HepG2 (cell line): Measurements from ENCODE around the gene PXDC1. TPM values are rescaled to one million over a fixed set of nuclear protein-coding genes. Genes with fewer than 3 reads are reported as not detected.
A peak's percentile ranks its signal among the peaks of the same experiment; 100 is the strongest.

Experiments used
- ATAC-seq: fragments of 200-7000 bp; cut with Tn5 transposase; 3 replicates; pipeline ENCODE4 v1.9.1; 2020; ENCODE audit warnings: mild to moderate bottlenecking, moderate library complexity
- BruUV-seq: library from RNA; stranded (reverse); fragments of 400-500 nt; replicated peaks from 2 replicates; lab custom pipeline; 2021; lab: Mats Ljungman, UMichigan
- CTCF ChIA-PET: fragments of 300-600 bp; formaldehyde crosslinking; extraction: SDS; loops from one replicate; lab custom pipeline; 2021; ENCODE audit warnings: low total read pairs, inconsistent platforms, low intra/inter-chr PET ratio; lab: Yijun Ruan, JAX
- POLR2A ChIA-PET: fragments of 350-600 bp; sonication (Branson Sonifier 250); formaldehyde crosslinking; loops from one replicate; lab custom pipeline; 2020; ENCODE audit warnings: antibody characterized with exemption, inconsistent platforms; lab: Yijun Ruan, JAX
- DNase-seq: peaks from one replicate; pipeline ENCODE4 v3.0.0-alpha.2; 2015; ENCODE audit warnings: low spot score
- FAIRE-seq: peaks from 3 replicates; lab custom pipeline; 2011; peaks lifted over from hg19 to GRCh38; lab: Jason Lieb, UNC
- H2AFZ ChIP-seq: one replicate; pipeline ENCODE4 v1.6.1; 2011; ENCODE audit warnings: low read length, inconsistent platforms
- H3K27ac ChIP-seq: fragments of 300-600 bp; 3 replicates; pipeline ENCODE4 v1.8.0; 2011; ENCODE audit warnings: mixed run types, mild to moderate bottlenecking, mixed read lengths, low read length, inconsistent platforms; ENCODE audit not compliant: insufficient read depth; ENCODE audit errors: extremely low read length
- H3K27me3 ChIP-seq, 2 experiments: fragments of 200-600 bp in 1 of 2; 2 replicates in 1 of 2; 3 replicates in 1 of 2; pipeline versions ENCODE4 v1.6.0 to v1.8.0; 2011; ENCODE audit warnings: low read length in 2 of 2, mild to moderate bottlenecking in 2 of 2, moderate library complexity in 2 of 2, inconsistent platforms in 1 of 2; ENCODE audit not compliant: insufficient read depth in 2 of 2, control insufficient read depth in 1 of 2
- H3K36me3 ChIP-seq, 2 experiments: fragments of 200-600 bp in 1 of 2; replicated peaks in 1 of 2; 2 replicates in 1 of 2; 3 replicates in 1 of 2; pipeline versions ENCODE4 v1.5.1 to v1.8.0; 2011; ENCODE audit warnings: low read length in 2 of 2, inconsistent platforms in 1 of 2; ENCODE audit not compliant: insufficient read depth in 2 of 2, control insufficient read depth in 1 of 2
- H3K4me1 ChIP-seq: 2 replicates; pipeline ENCODE4 v1.5.1; 2012; ENCODE audit warnings: low read length, inconsistent platforms; ENCODE audit not compliant: insufficient read depth
- H3K4me2 ChIP-seq: 2 replicates; pipeline ENCODE4 v1.6.0; 2011; ENCODE audit warnings: low read depth, low read length, inconsistent platforms
- H3K4me3 ChIP-seq, 3 experiments: fragments of 200-600 bp in 1 of 3; sonication (generic), shearing (Covaris generic) in 1 of 3; replicated peaks in 1 of 3; 2 replicates each; pipeline ENCODE4 v1.5.1; 2011 to 2016; ENCODE audit warnings: low read length in 3 of 3, inconsistent platforms in 2 of 3, low read depth in 2 of 3, mild to moderate bottlenecking in 2 of 3, control low read depth in 1 of 3, mixed read lengths in 1 of 3; ENCODE audit not compliant: insufficient read depth in 1 of 3
- H3K79me2 ChIP-seq: one replicate; pipeline ENCODE4 v1.6.1; 2011; ENCODE audit warnings: low read length, inconsistent platforms; ENCODE audit not compliant: insufficient read depth
- H3K9ac ChIP-seq: 2 replicates; pipeline ENCODE4 v1.6.0; 2011; ENCODE audit warnings: mild to moderate bottlenecking, low read depth, low read length, inconsistent platforms; ENCODE audit not compliant: insufficient read depth
- H3K9me3 ChIP-seq: 2 replicates; pipeline ENCODE4 v1.5.1; 2012; ENCODE audit warnings: mild to moderate bottlenecking, low read length
- H4K20me1 ChIP-seq: 2 replicates; pipeline ENCODE4 v1.6.0; 2011; ENCODE audit warnings: inconsistent platforms, mild to moderate bottlenecking, low read length, moderate library complexity; ENCODE audit not compliant: insufficient read depth
- ADNP ChIP-seq: sonication (generic); formaldehyde crosslinking; IDR thresholded peaks from 2 replicates; pipeline ENCODE4 v1.4.0; 2020; ENCODE audit warnings: missing genetic modification reagents
- AGO1 ChIP-seq: fragments of 200-400 bp; formaldehyde crosslinking; IDR thresholded peaks from 2 replicates; pipeline ENCODE4 v1.6.1; 2017; ENCODE audit warnings: mild to moderate bottlenecking, low read depth, low read length, moderate library complexity; ENCODE audit not compliant: poor library complexity, severe bottlenecking
- CCDC6 ChIP-seq: sonication (generic); formaldehyde crosslinking; IDR thresholded peaks from 2 replicates; pipeline ENCODE4 v1.8.1; 2022; ENCODE audit warnings: mild to moderate bottlenecking, missing genetic modification reagents, moderate library complexity
- CHD4 ChIP-seq: fragments of 200-600 bp; sonication (generic); IDR thresholded peaks from 2 replicates; pipeline ENCODE4 v1.7.0; 2017; ENCODE audit warnings: mild to moderate bottlenecking, low read length, borderline replicate concordance
- FOXJ3 ChIP-seq: sonication (generic); formaldehyde crosslinking; IDR thresholded peaks from 2 replicates; pipeline ENCODE4 v1.4.0; 2020; ENCODE audit warnings: missing genetic modification reagents, mild to moderate bottlenecking, borderline replicate concordance
- HDAC1 ChIP-seq: sonication (generic); formaldehyde crosslinking; IDR thresholded peaks from 2 replicates; pipeline ENCODE4 v1.5.1; 2020; ENCODE audit warnings: mild to moderate bottlenecking, missing genetic modification reagents
- HNF4A ChIP-seq: sonication (generic); formaldehyde crosslinking; IDR thresholded peaks from 2 replicates; pipeline ENCODE4 v1.4.0; 2020; ENCODE audit warnings: missing genetic modification reagents
- JDP2 ChIP-seq: sonication (generic); formaldehyde crosslinking; IDR thresholded peaks from 2 replicates; pipeline ENCODE4 v1.8.1; 2022; ENCODE audit warnings: missing genetic modification reagents, borderline replicate concordance
- KDM1A ChIP-seq: IDR thresholded peaks from 2 replicates; pipeline ENCODE4 v1.6.1; 2016; ENCODE audit warnings: missing compliant biosample characterization
- MAFK ChIP-seq, 2 experiments: IDR thresholded peaks in 1 of 2; conservative IDR thresholded peaks in 1 of 2; 2 replicates each; pipeline ENCODE4 v1.6.1; 2011; ENCODE audit warnings: improper control_type of control experiment in 2 of 2, low read length in 2 of 2
- MEF2D ChIP-seq: sonication (generic); formaldehyde crosslinking; IDR thresholded peaks from 2 replicates; pipeline ENCODE4 v1.5.1; 2020; ENCODE audit warnings: mild to moderate bottlenecking, missing genetic modification reagents
- PHF20 ChIP-seq: sonication (generic); formaldehyde crosslinking; IDR thresholded peaks from 2 replicates; pipeline ENCODE4 v1.5.0; 2020; ENCODE audit warnings: mild to moderate bottlenecking, missing genetic modification reagents
- RBM39 ChIP-seq: fragments of 200-400 bp; formaldehyde crosslinking; IDR thresholded peaks from one replicate; pipeline ENCODE4 v1.6.1; 2018; ENCODE audit warnings: antibody characterized with exemption, mild to moderate bottlenecking, low read depth, low read length; ENCODE audit not compliant: poor library complexity, severe bottlenecking
- U2AF1 ChIP-seq: fragments of 200-400 bp; formaldehyde crosslinking; optimal IDR thresholded peaks from 2 replicates; pipeline ENCODE3; 2017; ENCODE audit warnings: mild to moderate bottlenecking, low read depth, low read length
- ZFP41 ChIP-seq: sonication (generic); formaldehyde crosslinking; IDR thresholded peaks from 2 replicates; pipeline ENCODE4 v1.4.0; 2020; ENCODE audit warnings: mild to moderate bottlenecking, missing genetic modification reagents, borderline replicate concordance
- ZMYM3 ChIP-seq: sonication (generic); formaldehyde crosslinking; IDR thresholded peaks from 2 replicates; pipeline ENCODE4 v1.5.1; 2020; ENCODE audit warnings: mild to moderate bottlenecking, missing genetic modification reagents
- ZNF598 ChIP-seq: sonication (generic); formaldehyde crosslinking; IDR thresholded peaks from 2 replicates; pipeline ENCODE4 v1.5.1; 2020; ENCODE audit warnings: mild to moderate bottlenecking, missing genetic modification reagents, borderline replicate concordance
- ZNF607 ChIP-seq: sonication (generic); formaldehyde crosslinking; IDR thresholded peaks from 2 replicates; pipeline ENCODE4 v1.5.1; 2020; ENCODE audit warnings: missing genetic modification reagents, mild to moderate bottlenecking, borderline replicate concordance
- ZNF629 ChIP-seq: sonication (generic); formaldehyde crosslinking; conservative IDR thresholded peaks from 2 replicates; pipeline ENCODE4 v1.5.0; 2020; ENCODE audit warnings: missing genetic modification reagents
- ZNF816 ChIP-seq: sonication (generic); formaldehyde crosslinking; IDR thresholded peaks from 2 replicates; pipeline ENCODE4 v1.8.0; 2022; ENCODE audit warnings: missing genetic modification reagents, mild to moderate bottlenecking, borderline replicate concordance
- WGBS: methylation state at CpG from one replicate; pipeline ENCODE4 v1.1.6; 2017; ENCODE audit warnings: low lambda C conversion rate; 5-methylcytosine and 5-hydroxymethylcytosine counted together
- in situ Hi-C: cut with HindIII; loops from 2 replicates; pipeline ENCODE4 v1.10.0; 2017; ENCODE audit warnings: low pct_unique_long_range_greater_than_20kb; ENCODE audit not compliant: extremely low pct_ligation_motif_present
- intact Hi-C: fragments of 100-400 bp; cut with micrococcal nuclease; formaldehyde crosslinking; loops from one replicate; pipeline ENCODE4 v1.10.0; 2022; ENCODE audit not compliant: unreplicated experiment
- polyA plus RNA-seq, 8 experiments: library from polyadenylated mRNA; depleted of rRNA in 3 of 8; stranded (reverse) in 7 of 8; unstranded in 1 of 8; fragments of >200 nt; fragmentation: Illumina TruSeq in 4 of 8; extraction: Trizol in 4 of 8; gene quantifications; 2 replicates each; pipeline versions ENCODE4 v1.2.1 to v1.2.3, GENCODE V29; 2011 to 2016; ENCODE audit warnings: low read depth in 4 of 8, missing spikeins in 1 of 8, mixed read lengths in 1 of 8; ENCODE audit not compliant: insufficient read depth in 1 of 8
- total RNA-seq, 5 experiments: library from RNA; depleted of rRNA; stranded (reverse); fragments of >200 nt; fragmentation: Illumina TruSeq; extraction: Trizol; gene quantifications; 2 replicates each; pipeline ENCODE4 v1.2.3, GENCODE V29; 2016; ENCODE audit warnings: low read depth in 1 of 5
- TF ChIP-seq, protein P1 (sequence below): sonication (generic); formaldehyde crosslinking; IDR thresholded peaks from 2 replicates; pipeline ENCODE4 v1.4.0; 2020; ENCODE audit warnings: missing genetic modification reagents
- TF ChIP-seq, protein P2 (sequence below): sonication (generic); formaldehyde crosslinking; IDR thresholded peaks from 2 replicates; pipeline ENCODE4 v1.5.1; 2020; ENCODE audit warnings: mild to moderate bottlenecking, missing genetic modification reagents

PXDC1 gene
- total and polyA plus RNA-seq, 2 of the 13 experiments (the other 11 are each of a cell fraction or from before 2014, with no cell fraction given): 32.4 to 34.7 TPM

DNA sequence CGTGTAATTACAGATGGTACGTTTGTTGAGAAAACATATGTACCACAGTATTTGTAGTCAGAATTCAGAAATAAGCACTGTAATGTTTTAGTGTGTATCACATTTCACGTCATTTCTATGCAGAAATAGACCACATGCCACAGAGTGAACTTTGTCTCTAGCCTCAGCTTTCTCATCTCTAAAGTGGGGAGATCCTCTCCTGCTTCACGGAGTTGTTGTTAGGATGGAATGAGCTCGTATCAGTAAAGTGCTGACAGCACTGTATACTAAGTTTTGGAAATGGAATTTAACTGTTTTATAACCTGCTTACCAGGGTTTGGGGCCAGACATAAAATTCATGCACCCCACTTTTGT lies 34.2 kb upstream of the PXDC1 start:
- ATAC-seq (no peak), DNase-seq (no peak), FAIRE-seq (no peak)
- ChIA-PET CTCF (no interaction called here), POLR2A (interaction anchor here (1.0 to 5.5 kb wide), 3 partner anchors 12 to 33 kb away, joined by 5 to 40 read pairs (median 17); partner anchors contain the start of gene PXDC1)
- H3K27ac ChIP-seq: no peak overlapping the region
- peaks cover 8% of the 10 kb centered on the region for H3K79me2 ChIP-seq
- no peak overlapping the region for H3K9ac ChIP-seq
- H3K4me1 ChIP-seq: peaks cover 89% of the 10 kb centered on the region
- intact Hi-C loops: loop anchor here (5.0 kb wide), 1 partner anchor 42 kb away; no protein-coding TSS in a partner anchor
- no peaks in the 10 kb centered on the region for H3K27me3 ChIP-seq
- H2AFZ ChIP-seq: no peak overlapping the region
- BruUV-seq: no TSS peak
- no peaks in the 10 kb centered on the region; a peak in 1 of 5 replicates for H3K36me3 ChIP-seq
- no peaks in the 10 kb centered on the region for H3K9me3 ChIP-seq
- no peak overlapping the region for H3K4me2 ChIP-seq
- no peak overlapping the region for H3K4me3 ChIP-seq
- 93% methylated on average over 5 of the region's 5 CpGs for WGBS
- in situ Hi-C loops: loop anchor here (5.0 kb wide), 1 partner anchor 33 kb away; the partner anchor contains the start of gene PXDC1
- no peaks in the 10 kb centered on the region for H4K20me1 ChIP-seq
- TF ChIP-seq ZNF598 (CRISPR knock-in tag) (no peak), FOXJ3 (CRISPR knock-in tag) (no peak), ZMYM3 (peak; percentile 89), HNF4A (peak; percentile 57), ADNP (CRISPR knock-in tag) (0 out of 2 replicates have a peak, but pooled peaks have one; percentile 35), ZNF629 (CRISPR knock-in tag) (peak; percentile 96), RBM39 (no peak), MEF2D (no peak), ZNF607 (CRISPR knock-in tag) (no peak), MAFK (conservative IDR thresholded peaks at IDR 0.05 in 1 of 2, IDR thresholded peaks at IDR 0.05 in 1 of 2; ENCODE audit: low read length in 2 of 2) (0 out of 4 replicates have a peak, but pooled peaks of 1 of the 2 experiments have one; percentile 20), HDAC1 (CRISPR knock-in tag) (no peak), JDP2 (CRISPR knock-in tag) (no peak), KDM1A (peak; percentile 81; the same call in 1 of the 2 replicates), CHD4 (0 out of 2 replicates have a peak, but pooled peaks have one; percentile 71), AGO1 (no peak), PHF20 (CRISPR knock-in tag) (no peak), CCDC6 (CRISPR knock-in tag) (no peak), ZNF816 (CRISPR knock-in tag) (no peak), ZFP41 (no peak), U2AF1 (no peak)
- TF ChIP-seq, protein P1, sequence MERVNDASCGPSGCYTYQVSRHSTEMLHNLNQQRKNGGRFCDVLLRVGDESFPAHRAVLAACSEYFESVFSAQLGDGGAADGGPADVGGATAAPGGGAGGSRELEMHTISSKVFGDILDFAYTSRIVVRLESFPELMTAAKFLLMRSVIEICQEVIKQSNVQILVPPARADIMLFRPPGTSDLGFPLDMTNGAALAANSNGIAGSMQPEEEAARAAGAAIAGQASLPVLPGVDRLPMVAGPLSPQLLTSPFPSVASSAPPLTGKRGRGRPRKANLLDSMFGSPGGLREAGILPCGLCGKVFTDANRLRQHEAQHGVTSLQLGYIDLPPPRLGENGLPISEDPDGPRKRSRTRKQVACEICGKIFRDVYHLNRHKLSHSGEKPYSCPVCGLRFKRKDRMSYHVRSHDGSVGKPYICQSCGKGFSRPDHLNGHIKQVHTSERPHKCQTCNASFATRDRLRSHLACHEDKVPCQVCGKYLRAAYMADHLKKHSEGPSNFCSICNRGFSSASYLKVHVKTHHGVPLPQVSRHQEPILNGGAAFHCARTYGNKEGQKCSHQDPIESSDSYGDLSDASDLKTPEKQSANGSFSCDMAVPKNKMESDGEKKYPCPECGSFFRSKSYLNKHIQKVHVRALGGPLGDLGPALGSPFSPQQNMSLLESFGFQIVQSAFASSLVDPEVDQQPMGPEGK: no peak
- TF ChIP-seq, protein P2, sequence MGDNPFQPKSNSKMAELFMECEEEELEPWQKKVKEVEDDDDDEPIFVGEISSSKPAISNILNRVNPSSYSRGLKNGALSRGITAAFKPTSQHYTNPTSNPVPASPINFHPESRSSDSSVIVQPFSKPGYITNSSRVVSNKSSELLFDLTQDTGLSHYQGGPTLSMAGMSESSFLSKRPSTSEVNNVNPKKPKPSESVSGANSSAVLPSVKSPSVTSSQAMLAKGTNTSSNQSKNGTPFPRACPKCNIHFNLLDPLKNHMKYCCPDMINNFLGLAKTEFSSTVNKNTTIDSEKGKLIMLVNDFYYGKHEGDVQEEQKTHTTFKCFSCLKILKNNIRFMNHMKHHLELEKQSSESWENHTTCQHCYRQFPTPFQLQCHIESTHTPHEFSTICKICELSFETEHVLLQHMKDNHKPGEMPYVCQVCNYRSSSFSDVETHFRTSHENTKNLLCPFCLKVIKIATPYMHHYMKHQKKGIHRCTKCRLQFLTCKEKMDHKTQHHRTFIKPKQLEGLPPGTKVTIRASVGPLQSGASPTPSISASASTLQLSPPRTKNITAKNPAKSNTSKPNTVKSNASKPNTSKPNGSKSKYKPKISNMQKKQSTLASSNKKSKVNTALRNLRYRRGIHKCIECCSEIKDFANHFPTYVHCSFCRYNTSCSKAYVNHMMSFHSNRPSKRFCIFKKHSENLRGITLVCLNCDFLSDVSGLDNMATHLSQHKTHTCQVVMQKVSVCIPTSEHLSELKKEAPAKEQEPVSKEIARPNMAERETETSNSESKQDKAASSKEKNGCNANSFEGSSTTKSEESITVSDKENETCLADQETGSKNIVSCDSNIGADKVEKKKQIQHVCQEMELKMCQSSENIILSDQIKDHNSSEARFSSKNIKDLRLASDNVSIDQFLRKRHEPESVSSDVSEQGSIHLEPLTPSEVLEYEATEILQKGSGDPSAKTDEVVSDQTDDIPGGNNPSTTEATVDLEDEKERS: no peak
